ENCODE results near the gene RUNX2.

DNA sequence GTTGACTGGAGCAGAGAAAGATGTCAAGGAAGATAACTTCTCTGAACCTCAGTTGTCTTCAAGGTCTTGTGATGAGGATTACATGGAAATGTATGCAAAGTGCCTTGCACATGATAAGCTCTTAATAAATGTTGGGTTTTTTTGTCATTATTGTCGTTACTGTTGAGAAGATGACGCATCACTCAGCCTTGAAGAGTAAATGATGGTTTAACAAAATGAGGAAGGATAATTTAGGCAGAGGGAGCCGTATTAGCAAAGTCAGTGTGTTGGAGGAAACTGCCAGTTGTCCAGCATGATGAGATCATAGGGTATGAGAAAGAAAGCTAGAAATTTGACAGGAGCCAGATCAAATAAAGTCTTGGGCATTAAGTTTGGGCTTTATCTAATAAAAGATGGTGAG is 58.4 kb downstream of the RUNX2 start:
- TF ChIP-seq ISL1 (CRISPR knock-in tag; IDR thresholded peaks at IDR 0.05) (no peak), TOX (CRISPR knock-in tag; IDR thresholded peaks at IDR 0.05; ENCODE audit: borderline replicate concordance) (no peak), ARNTL (CRISPR knock-in tag; IDR thresholded peaks at IDR 0.05; ENCODE audit: borderline replicate concordance, low read depth) (no peak)
- TF ChIP-seq, protein P1, sequence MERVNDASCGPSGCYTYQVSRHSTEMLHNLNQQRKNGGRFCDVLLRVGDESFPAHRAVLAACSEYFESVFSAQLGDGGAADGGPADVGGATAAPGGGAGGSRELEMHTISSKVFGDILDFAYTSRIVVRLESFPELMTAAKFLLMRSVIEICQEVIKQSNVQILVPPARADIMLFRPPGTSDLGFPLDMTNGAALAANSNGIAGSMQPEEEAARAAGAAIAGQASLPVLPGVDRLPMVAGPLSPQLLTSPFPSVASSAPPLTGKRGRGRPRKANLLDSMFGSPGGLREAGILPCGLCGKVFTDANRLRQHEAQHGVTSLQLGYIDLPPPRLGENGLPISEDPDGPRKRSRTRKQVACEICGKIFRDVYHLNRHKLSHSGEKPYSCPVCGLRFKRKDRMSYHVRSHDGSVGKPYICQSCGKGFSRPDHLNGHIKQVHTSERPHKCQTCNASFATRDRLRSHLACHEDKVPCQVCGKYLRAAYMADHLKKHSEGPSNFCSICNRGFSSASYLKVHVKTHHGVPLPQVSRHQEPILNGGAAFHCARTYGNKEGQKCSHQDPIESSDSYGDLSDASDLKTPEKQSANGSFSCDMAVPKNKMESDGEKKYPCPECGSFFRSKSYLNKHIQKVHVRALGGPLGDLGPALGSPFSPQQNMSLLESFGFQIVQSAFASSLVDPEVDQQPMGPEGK (CRISPR knock-in tag; IDR thresholded peaks at IDR 0.05; ENCODE audit: borderline replicate concordance), result no peak
- TF ChIP-seq, protein P2, sequence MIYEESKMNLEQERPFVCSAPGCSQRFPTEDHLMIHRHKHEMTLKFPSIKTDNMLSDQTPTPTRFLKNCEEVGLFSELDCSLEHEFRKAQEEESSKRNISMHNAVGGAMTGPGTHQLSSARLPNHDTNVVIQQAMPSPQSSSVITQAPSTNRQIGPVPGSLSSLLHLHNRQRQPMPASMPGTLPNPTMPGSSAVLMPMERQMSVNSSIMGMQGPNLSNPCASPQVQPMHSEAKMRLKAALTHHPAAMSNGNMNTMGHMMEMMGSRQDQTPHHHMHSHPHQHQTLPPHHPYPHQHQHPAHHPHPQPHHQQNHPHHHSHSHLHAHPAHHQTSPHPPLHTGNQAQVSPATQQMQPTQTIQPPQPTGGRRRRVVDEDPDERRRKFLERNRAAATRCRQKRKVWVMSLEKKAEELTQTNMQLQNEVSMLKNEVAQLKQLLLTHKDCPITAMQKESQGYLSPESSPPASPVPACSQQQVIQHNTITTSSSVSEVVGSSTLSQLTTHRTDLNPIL (CRISPR knock-in tag; IDR thresholded peaks at IDR 0.05; ENCODE audit: low read depth), result no peak
